Activated CD4-positive, alpha-beta T cell treated with anti-CD3 and anti-CD28 coated beads for 1 hour (primary cell): ENCODE results near the gene PCNT.

Source experiments
- DNase-seq: peaks from one replicate; pipeline ENCODE4 v3.0.0-alpha.2; 2020

Gene PCNT

GRCh38 chr21:46409641-46410406 lies 85.9 kb downstream of the PCNT start:
- DNase-seq, result no peak

GRCh38 chr21:46410516-46410915 lies 86.6 kb downstream of the PCNT start:
- DNase-seq, result no peak

- no peak for DNase-seq
Observed at GRCh38 chr21:46411236-46411635, 87.3 kb downstream of the PCNT start.

GRCh38 chr21:46411691-46412090 lies 87.7 kb downstream of the PCNT start:
- no peak for DNase-seq

GRCh38 chr21:46412521-46413364 lies 88.8 kb downstream of the PCNT start:
- DNase-seq, result no peak

DNA sequence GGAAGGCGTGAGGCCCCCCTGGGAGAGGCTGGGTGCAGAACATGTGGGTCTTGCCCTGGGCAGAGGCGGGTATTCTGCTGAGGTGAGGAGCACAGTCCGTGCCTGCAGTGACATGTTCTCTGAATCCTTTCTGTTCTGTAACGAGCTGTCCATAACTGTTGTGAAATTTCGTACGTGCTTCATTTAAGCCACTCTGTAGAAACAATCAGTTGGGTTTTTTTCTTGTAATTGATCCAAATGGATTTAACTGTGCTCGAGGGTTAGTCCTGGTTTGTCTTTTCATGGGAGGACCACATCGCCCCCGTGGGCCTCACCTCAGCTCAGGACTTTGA lies 89.4 kb downstream of the PCNT start:
- no peak for DNase-seq

GRCh38 chr21:46414965-46415275 lies 91.0 kb downstream of the PCNT start:
- no peak for DNase-seq

DNA sequence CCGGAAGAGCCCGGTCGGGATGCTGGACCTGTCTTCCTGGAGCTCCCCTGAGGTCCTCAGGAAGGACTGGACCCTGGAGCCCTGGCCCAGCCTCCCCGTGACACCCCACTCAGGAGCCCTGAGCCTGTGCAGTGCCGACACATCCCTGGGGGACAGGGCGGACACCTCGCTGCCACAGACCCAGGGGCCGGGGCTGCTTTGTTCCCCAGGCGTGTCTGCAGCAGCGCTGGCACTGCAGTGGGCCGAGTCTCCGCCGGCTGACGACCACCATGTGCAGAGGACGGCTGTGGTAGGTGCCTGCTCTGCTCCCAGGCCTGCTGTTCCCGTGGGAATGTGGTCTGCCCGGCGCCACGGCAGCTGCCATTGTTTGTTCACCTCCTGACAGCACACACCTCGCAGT lies 92.6 kb downstream of the PCNT start:
- DNase-seq, result no peak

- DNase-seq, result no peak
Observed at GRCh38 chr21:46418265-46418946, 94.5 kb downstream of the PCNT start.

GRCh38 chr21:46420241-46421190 lies 96.6 kb downstream of the PCNT start:
- no peak for DNase-seq

GRCh38 chr21:46421191-46421750 lies 97.3 kb downstream of the PCNT start:
- no peak for DNase-seq

DNA sequence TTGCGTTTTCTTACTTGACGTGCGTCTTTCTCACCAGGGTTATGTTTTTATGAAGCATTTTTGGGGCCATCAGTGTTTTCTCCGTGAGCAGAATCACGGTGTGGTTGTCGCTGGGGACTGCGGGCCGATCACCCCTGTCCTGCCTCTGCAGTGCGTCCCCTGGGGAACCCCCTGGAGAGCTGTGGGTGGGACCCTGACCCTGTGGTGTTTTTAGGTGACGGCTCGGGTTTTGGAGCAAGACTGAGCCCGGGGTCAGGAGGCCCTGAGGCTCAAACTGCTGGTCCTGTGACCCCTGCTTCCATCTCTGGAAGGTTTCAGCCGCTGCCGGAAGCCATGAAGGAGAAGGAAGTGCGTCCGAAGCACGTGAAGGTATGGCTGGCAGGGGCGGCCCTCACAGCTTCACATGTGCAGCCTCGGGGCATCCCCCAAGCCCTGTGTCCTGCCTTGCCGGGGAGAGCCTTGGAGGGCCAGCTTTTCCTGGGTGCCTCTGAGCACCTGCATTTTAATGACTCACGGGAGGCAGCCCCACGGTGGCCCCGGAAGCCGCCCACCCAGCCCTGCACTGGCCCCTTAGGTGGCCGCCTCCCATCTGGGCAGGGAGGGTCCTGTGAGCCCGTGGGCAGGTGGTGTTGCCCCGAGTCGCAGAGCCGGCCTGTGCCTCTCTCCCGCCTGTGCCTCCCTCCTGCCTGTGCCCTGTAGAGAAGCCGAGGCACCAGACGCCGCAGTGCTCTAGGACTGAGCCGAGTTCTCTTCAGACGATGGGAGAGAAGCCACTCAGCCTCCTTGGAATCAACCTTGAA lies 98.0 kb downstream of the PCNT start:
- no peak for DNase-seq

- DNase-seq, result no peak
Observed at GRCh38 chr21:46422636-46423241, 98.8 kb downstream of the PCNT start.

- no peak for DNase-seq
Observed at GRCh38 chr21:46423546-46424038, 99.6 kb downstream of the PCNT start.

GRCh38 chr21:46424039-46424591 lies 100.2 kb downstream of the PCNT start:
- DNase-seq, result no peak

DNA sequence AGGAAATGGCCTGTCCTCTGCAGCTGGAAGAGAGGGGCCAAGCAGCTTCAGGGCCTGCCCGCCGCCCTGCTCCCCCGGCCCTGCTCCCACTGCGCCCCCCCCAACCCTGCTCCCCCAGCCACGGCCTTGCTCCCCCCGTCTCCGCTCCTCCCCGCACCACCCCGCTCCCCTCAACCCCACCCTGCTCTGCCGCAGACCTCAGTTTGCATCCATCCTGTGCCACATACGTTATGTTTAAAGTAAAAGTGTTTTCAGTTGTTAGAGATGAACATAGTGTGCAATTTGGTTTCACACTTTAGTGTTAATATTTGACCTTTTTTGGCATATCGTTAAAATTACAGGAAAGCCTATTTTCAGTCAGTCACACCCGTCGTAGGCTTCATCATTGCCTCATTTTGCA lies 100.7 kb downstream of the PCNT start:
- no peak for DNase-seq

DNA sequence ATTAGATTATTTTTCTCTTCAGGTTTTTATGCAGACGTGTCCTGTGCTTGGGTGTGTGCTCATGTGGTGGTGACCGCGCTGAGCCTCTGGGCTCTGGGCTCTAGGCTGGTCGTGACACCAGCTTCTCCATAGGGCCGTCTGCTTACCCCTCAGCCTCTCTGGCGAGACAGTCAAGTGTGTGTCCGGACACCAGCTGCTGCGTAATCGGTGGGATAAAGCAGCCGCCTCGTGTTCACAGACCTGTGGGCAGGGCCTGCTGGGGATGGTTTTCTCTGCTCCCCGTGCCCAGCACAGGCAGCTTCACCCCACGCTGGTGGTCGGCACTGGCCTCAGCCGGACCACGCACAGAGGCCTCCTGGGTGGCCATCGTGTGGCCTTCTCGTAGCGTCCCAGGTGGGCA lies 101.1 kb downstream of the PCNT start:
- no peak for DNase-seq

GRCh38 chr21:46425571-46425970 lies 101.6 kb downstream of the PCNT start:
- DNase-seq, result no peak

GRCh38 chr21:46426313-46427046 lies 102.5 kb downstream of the PCNT start:
- no peak for DNase-seq

GRCh38 chr21:46427516-46427915 lies 103.6 kb downstream of the PCNT start:
- no peak for DNase-seq
